ENCODE data around the gene ITIH5.

DNA sequence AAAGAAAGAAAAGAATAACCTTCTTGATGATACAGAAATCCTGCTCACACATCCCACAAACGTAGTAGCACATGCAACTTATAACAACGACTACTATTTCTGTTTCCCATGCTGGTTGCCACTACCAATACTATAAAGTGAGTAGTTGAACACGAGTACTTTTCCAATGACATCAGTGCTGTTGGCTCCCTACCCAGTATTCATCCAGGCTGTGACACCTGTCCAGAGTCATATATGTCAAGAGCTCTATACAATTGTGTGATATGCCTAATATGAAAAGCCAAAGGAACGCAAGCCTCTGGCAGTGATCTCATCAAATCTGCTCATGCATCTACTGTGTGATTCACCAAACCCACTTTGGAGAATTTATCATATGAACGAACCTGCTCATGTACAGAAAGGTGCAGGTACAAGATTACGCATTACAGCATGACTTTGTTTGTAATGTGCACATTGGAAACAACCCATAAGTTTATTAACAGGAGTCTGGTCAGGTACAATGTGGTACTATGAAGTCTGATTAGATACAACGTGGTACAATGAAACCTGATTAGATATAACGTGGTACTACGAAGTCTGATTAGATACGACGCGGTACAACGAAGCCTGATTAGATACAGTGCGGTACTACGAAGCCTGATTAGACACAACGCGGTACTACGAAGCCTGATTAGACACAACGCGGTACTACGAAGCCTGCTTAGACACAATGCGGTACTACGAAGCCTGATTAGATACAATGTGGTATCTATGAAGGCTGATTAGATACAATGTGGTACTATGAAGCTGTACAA lies 5.8 kb upstream of the ITIH5 start:
- TF ChIP-seq, protein P1, sequence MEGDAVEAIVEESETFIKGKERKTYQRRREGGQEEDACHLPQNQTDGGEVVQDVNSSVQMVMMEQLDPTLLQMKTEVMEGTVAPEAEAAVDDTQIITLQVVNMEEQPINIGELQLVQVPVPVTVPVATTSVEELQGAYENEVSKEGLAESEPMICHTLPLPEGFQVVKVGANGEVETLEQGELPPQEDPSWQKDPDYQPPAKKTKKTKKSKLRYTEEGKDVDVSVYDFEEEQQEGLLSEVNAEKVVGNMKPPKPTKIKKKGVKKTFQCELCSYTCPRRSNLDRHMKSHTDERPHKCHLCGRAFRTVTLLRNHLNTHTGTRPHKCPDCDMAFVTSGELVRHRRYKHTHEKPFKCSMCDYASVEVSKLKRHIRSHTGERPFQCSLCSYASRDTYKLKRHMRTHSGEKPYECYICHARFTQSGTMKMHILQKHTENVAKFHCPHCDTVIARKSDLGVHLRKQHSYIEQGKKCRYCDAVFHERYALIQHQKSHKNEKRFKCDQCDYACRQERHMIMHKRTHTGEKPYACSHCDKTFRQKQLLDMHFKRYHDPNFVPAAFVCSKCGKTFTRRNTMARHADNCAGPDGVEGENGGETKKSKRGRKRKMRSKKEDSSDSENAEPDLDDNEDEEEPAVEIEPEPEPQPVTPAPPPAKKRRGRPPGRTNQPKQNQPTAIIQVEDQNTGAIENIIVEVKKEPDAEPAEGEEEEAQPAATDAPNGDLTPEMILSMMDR (IDR thresholded peaks at IDR 0.05; ENCODE audit: control extremely low read depth in 1 of 3, insufficient read depth in 1 of 3, low read depth in 1 of 3, low read length in 3 of 3) = no peak
- TF ChIP-seq CHD2 (IDR thresholded peaks at IDR 0.05; ENCODE audit: low read length) (no peak), POLR2A (IDR thresholded peaks at IDR 0.05; ENCODE audit: control extremely low read depth in 1 of 2, low read depth in 2 of 2, low read length in 2 of 2) (no peak), POLR2AphosphoS5 (IDR thresholded peaks at IDR 0.05; ENCODE audit: low read depth, low read length) (no peak), CEBPB (IDR thresholded peaks at IDR 0.05; ENCODE audit: low read depth, low read length) (no peak), PHF8 (conservative IDR thresholded peaks at IDR 0.05; ENCODE audit: low read depth, low read length) (no peak), RBBP5 (IDR thresholded peaks at IDR 0.05; ENCODE audit: borderline replicate concordance, low read depth, low read length) (no peak), YY1 (IDR thresholded peaks at IDR 0.05; ENCODE audit: low read depth, low read length) (no peak), SAP30 (IDR thresholded peaks at IDR 0.05; ENCODE audit: insufficient read depth, insufficient replicate concordance, low read length) (no peak), EZH2 (IDR thresholded peaks at IDR 0.05; ENCODE audit: low read depth, low read length, severe bottlenecking) (no peak), ASH2L (IDR thresholded peaks at IDR 0.05; ENCODE audit: low read length) (no peak), RXRA (IDR thresholded peaks at IDR 0.05; ENCODE audit: insufficient read depth, low read depth, low read length) (no peak), EP300 (IDR thresholded peaks at IDR 0.05; ENCODE audit: borderline replicate concordance in 1 of 2, low read depth in 2 of 2, low read length in 2 of 2) (no peak), BACH1 (IDR thresholded peaks at IDR 0.05; ENCODE audit: low read length) (no peak)

Measured in H1 (cell line).